SK-N-SH (cell line): ENCODE results near the gene KMT5C. TPM values are rescaled to one million over a fixed set of nuclear protein-coding genes. Genes with fewer than 3 reads are reported as not detected.
A peak's percentile ranks its signal among the peaks of the same experiment; 100 is the strongest.

Experiments
- CTCF ChIA-PET: fragments of 300-600, 350-600 bp; formaldehyde crosslinking; extraction: SDS; loops from one replicate; lab custom pipeline; 2021; lab: Yijun Ruan, JAX
- POLR2A ChIA-PET: fragments of 350-600 bp; sonication (Branson Sonifier 250); formaldehyde crosslinking; extraction: SDS; loops from one replicate; lab custom pipeline; 2020; ENCODE audit warnings: antibody characterized with exemption, inconsistent platforms; lab: Yijun Ruan, JAX
- DNase-seq: peaks from one replicate; pipeline ENCODE4 v3.0.0; 2012
- H2AFZ ChIP-seq: fragments of 200-600 bp; sonication (generic); 2 replicates; pipeline ENCODE4 v1.8.1; 2016; ENCODE audit warnings: antibody characterized with exemption, mild to moderate bottlenecking, low read depth
- H3F3A ChIP-seq: fragments of 200-600 bp; sonication (generic); replicated peaks from 2 replicates; pipeline ENCODE3; 2016; ENCODE audit warnings: antibody characterized with exemption, mild to moderate bottlenecking; ENCODE audit not compliant: insufficient read depth
- H3K27ac ChIP-seq, 2 experiments: fragments of 200-500 bp in 1 of 2; fragments of 200-600 bp in 1 of 2; sonication (Bioruptor generic) in 1 of 2; sonication (generic), shearing (Covaris generic) in 1 of 2; 2 replicates each; pipeline versions ENCODE4 v1.5.1 to v1.6.1; 2014 to 2016; ENCODE audit warnings: low read depth in 2 of 2, inconsistent platforms in 1 of 2, low read length in 1 of 2, mild to moderate bottlenecking in 1 of 2, mixed read lengths in 1 of 2
- H3K27me3 ChIP-seq: fragments of 200-600 bp; sonication (generic), shearing (Covaris generic); 2 replicates; pipeline ENCODE4 v1.6.1; 2016; ENCODE audit warnings: mixed run types; ENCODE audit not compliant: insufficient read depth
- H3K36me3 ChIP-seq, 2 experiments: fragments of 200-500 bp in 1 of 2; fragments of 200-600 bp in 1 of 2; sonication (Bioruptor generic) in 1 of 2; sonication (generic) in 1 of 2; replicated peaks in 1 of 2; 2 replicates each; pipeline versions ENCODE3 to v1.5.1; 2014 to 2016; ENCODE audit warnings: low read length in 1 of 2, mild to moderate bottlenecking in 1 of 2; ENCODE audit not compliant: insufficient read depth in 2 of 2, control insufficient read depth in 1 of 2
- H3K4me1 ChIP-seq, 2 experiments: fragments of 200-500 bp in 1 of 2; fragments of 200-600 bp in 1 of 2; sonication (Bioruptor generic) in 1 of 2; sonication (generic), shearing (Covaris generic) in 1 of 2; 2 replicates each; pipeline versions ENCODE4 v1.5.1 to v1.6.1; 2014 to 2016; ENCODE audit warnings: low read depth in 1 of 2, low read length in 1 of 2, mixed run types in 1 of 2; ENCODE audit not compliant: insufficient read depth in 2 of 2, control insufficient read depth in 1 of 2
- H3K4me2 ChIP-seq: fragments of 200-600 bp; sonication (generic), shearing (Covaris generic); 2 replicates; pipeline ENCODE4 v1.6.1; 2017; ENCODE audit warnings: mixed run types
- H3K4me3 ChIP-seq, 2 experiments: fragments of 200-500 bp in 1 of 2; fragments of 200-600 bp in 1 of 2; sonication (Bioruptor generic) in 1 of 2; sonication (generic), shearing (Covaris generic) in 1 of 2; 2 replicates each; pipeline versions ENCODE4 v1.5.1 to v1.8.1; 2014 to 2016; ENCODE audit warnings: low read depth in 2 of 2, inconsistent platforms in 1 of 2, low read length in 1 of 2, mild to moderate bottlenecking in 1 of 2, mixed read lengths in 1 of 2, moderate library complexity in 1 of 2
- H3K79me2 ChIP-seq: fragments of 200-600 bp; sonication (generic); 2 replicates; pipeline ENCODE4 v1.8.1; 2017; ENCODE audit warnings: mild to moderate bottlenecking; ENCODE audit not compliant: insufficient read depth
- H3K9ac ChIP-seq: fragments of 200-600 bp; sonication (generic); 2 replicates; pipeline ENCODE4 v1.6.1; 2017; ENCODE audit warnings: mixed run types
- H3K9me2 ChIP-seq: fragments of 200-600 bp; sonication (generic); 2 replicates; pipeline ENCODE4 v1.6.1; 2017; ENCODE audit warnings: mixed run types
- H3K9me3 ChIP-seq: fragments of 200-600 bp; sonication (generic); 2 replicates; pipeline ENCODE4 v1.6.1; 2017; ENCODE audit warnings: mixed run types, mild to moderate bottlenecking, moderate library complexity
- H4K20me1 ChIP-seq: fragments of 200-600 bp; sonication (generic); 2 replicates; pipeline ENCODE4 v1.6.1; 2017; ENCODE audit warnings: mild to moderate bottlenecking, mixed run types; ENCODE audit not compliant: insufficient read depth
- CHD2 ChIP-seq: fragments of 150-350 bp; IDR thresholded peaks from 2 replicates; pipeline ENCODE4 v1.6.1; 2018; ENCODE audit warnings: low read length; ENCODE audit not compliant: partially characterized antibody
- EZH2phosphoT487 ChIP-seq: fragments of 200-600 bp; sonication (generic); IDR thresholded peaks from 2 replicates; pipeline ENCODE4 v1.6.1; 2017; ENCODE audit warnings: low read depth, mixed run types, mild to moderate bottlenecking, antibody characterized with exemption, moderate library complexity, borderline replicate concordance
- GATA2 ChIP-seq: sonication (generic); formaldehyde crosslinking; IDR thresholded peaks from 2 replicates; pipeline ENCODE4 v1.5.0; 2020; ENCODE audit warnings: mild to moderate bottlenecking, missing genetic modification reagents
- JUND ChIP-seq: IDR thresholded peaks from 2 replicates; pipeline ENCODE4 v1.4.0; 2012
- MXI1 ChIP-seq: IDR thresholded peaks from 2 replicates; pipeline ENCODE4 v1.6.1; 2012; ENCODE audit warnings: mild to moderate bottlenecking, low read depth, low read length, improper control_type of control experiment
- NRF1 ChIP-seq: IDR thresholded peaks from 2 replicates; pipeline ENCODE4 v1.6.1; 2012; ENCODE audit warnings: low read depth, mild to moderate bottlenecking, low read length
- POLR2AphosphoS5 ChIP-seq: IDR thresholded peaks from 2 replicates; pipeline ENCODE4 v1.6.1; 2012; ENCODE audit warnings: low read depth, low read length
- RAD21 ChIP-seq: IDR thresholded peaks from 2 replicates; pipeline ENCODE4 v1.6.1; 2012; ENCODE audit warnings: mild to moderate bottlenecking, low read length
- RFX5 ChIP-seq: IDR thresholded peaks from 2 replicates; pipeline ENCODE4 v1.6.1; 2012; ENCODE audit warnings: mild to moderate bottlenecking, improper control_type of control experiment, low read length
- RXRA ChIP-seq: IDR thresholded peaks from 2 replicates; pipeline ENCODE4 v1.4.0; 2012; ENCODE audit warnings: low read depth, mild to moderate bottlenecking, borderline replicate concordance
- SIN3A ChIP-seq: IDR thresholded peaks from 2 replicates; pipeline ENCODE4 v1.6.1; 2012; ENCODE audit warnings: low read depth, mild to moderate bottlenecking, low read length, moderate library complexity, borderline replicate concordance
- TAF1 ChIP-seq: IDR thresholded peaks from 2 replicates; pipeline ENCODE4 v1.6.1; 2012; ENCODE audit warnings: low read depth, mild to moderate bottlenecking, low read length, moderate library complexity, borderline replicate concordance
- WGBS: methylation state at CpG from one replicate; pipeline ENCODE4 v1.1.6; 2017; ENCODE audit warnings: low lambda C conversion rate; 5-methylcytosine and 5-hydroxymethylcytosine counted together
- polyA plus RNA-seq, 3 experiments: library from polyadenylated mRNA; depleted of rRNA; stranded (reverse); fragments of >200 nt; gene quantifications; 2 replicates each; pipeline ENCODE4 v1.2.3, GENCODE V29; 2012
- TF ChIP-seq, protein P1 (sequence below): fragments of 200-600 bp; sonication (generic); IDR thresholded peaks from 2 replicates; pipeline ENCODE4 v1.6.1; 2017; ENCODE audit warnings: antibody characterized with exemption, mild to moderate bottlenecking, moderate library complexity
- TF ChIP-seq, protein P2 (sequence below): IDR thresholded peaks from 2 replicates; pipeline ENCODE4; 2012
- TF ChIP-seq, protein P3 (sequence below): IDR thresholded peaks from 2 replicates; pipeline ENCODE4 v1.4.0; 2012; ENCODE audit warnings: low read depth
- TF ChIP-seq, protein P4 (sequence below): IDR thresholded peaks from 2 replicates; pipeline ENCODE4 v1.6.1; 2012; ENCODE audit warnings: mild to moderate bottlenecking, low read depth, low read length, moderate library complexity

KMT5C gene
- polyA plus RNA-seq, 1 of the 3 experiments (the other 2 are of a cell fraction) = 14.0 TPM

DNA sequence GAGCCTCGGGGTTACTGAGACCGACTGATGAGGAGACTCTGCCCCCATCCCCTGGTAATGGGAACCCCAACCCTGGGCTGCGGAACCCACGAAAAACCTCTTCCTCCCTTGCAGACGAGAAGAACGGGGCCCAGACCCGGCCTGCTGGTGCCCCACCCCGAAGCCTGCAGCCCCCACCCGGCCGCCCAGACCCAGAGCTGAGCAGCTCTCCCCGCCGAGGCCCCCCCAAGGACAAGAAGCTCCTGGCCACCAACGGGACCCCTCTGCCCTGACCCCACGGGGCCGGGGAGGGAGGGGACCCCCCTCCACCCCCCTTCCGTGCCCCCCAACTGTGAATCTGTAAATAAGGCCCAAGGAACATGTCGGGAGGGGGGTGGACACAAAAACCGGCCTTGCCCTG, 27.9 kb upstream of the KMT5C start:
- Histone ChIP-seq H3K9me3 (no peaks in the 10 kb centered on the region), H3K79me2 (no peaks in the 10 kb centered on the region), H3K27me3 (no peaks in the 10 kb centered on the region), H3K9me2 (no peaks in the 10 kb centered on the region), H2AFZ (no peak overlapping the region), H3K9ac (no peak overlapping the region), H4K20me1 (no peaks in the 10 kb centered on the region), H3K27ac (no peak overlapping the region), H3K4me2 (no peak overlapping the region), H3F3A (no peaks in the 10 kb centered on the region), H3K4me1 (no peaks in the 10 kb centered on the region), H3K4me3 (no peak overlapping the region)
- POLR2A ChIA-PET = no interaction called here
- 97% methylated on average over 4 of the region's 18 CpGs for WGBS
- DNase-seq = peak; percentile 28
- TF ChIP-seq, protein P1, sequence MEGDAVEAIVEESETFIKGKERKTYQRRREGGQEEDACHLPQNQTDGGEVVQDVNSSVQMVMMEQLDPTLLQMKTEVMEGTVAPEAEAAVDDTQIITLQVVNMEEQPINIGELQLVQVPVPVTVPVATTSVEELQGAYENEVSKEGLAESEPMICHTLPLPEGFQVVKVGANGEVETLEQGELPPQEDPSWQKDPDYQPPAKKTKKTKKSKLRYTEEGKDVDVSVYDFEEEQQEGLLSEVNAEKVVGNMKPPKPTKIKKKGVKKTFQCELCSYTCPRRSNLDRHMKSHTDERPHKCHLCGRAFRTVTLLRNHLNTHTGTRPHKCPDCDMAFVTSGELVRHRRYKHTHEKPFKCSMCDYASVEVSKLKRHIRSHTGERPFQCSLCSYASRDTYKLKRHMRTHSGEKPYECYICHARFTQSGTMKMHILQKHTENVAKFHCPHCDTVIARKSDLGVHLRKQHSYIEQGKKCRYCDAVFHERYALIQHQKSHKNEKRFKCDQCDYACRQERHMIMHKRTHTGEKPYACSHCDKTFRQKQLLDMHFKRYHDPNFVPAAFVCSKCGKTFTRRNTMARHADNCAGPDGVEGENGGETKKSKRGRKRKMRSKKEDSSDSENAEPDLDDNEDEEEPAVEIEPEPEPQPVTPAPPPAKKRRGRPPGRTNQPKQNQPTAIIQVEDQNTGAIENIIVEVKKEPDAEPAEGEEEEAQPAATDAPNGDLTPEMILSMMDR = no peak
- TF ChIP-seq RFX5 = no peak
- no peak for TF ChIP-seq POLR2AphosphoS5
- no peak for TF ChIP-seq NRF1
- TF ChIP-seq, protein P2, sequence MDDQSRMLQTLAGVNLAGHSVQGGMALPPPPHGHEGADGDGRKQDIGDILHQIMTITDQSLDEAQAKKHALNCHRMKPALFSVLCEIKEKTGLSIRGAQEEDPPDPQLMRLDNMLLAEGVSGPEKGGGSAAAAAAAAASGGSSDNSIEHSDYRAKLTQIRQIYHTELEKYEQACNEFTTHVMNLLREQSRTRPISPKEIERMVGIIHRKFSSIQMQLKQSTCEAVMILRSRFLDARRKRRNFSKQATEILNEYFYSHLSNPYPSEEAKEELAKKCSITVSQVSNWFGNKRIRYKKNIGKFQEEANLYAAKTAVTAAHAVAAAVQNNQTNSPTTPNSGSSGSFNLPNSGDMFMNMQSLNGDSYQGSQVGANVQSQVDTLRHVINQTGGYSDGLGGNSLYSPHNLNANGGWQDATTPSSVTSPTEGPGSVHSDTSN = no peak
- no peak for TF ChIP-seq RAD21
- TF ChIP-seq MXI1 = no peak
- no peak for TF ChIP-seq RXRA
- no peak for TF ChIP-seq JUND
- TF ChIP-seq TAF1 = no peak
- TF ChIP-seq CHD2 = no peak
- TF ChIP-seq SIN3A = no peak
- TF ChIP-seq, protein P3, sequence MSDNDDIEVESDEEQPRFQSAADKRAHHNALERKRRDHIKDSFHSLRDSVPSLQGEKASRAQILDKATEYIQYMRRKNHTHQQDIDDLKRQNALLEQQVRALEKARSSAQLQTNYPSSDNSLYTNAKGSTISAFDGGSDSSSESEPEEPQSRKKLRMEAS = no peak
- TF ChIP-seq, all 33 proteins: peak for 0
- CTCF ChIA-PET = interaction anchor here (0.9 to 7.7 kb wide), 3 partner anchors 9 to 21 kb away, joined by 3 to 46 read pairs (median 5); no protein-coding TSS in a partner anchor
- H3K36me3 ChIP-seq = peaks cover 10 to 21% of the 10 kb centered on the region in 2 experiments

DNA sequence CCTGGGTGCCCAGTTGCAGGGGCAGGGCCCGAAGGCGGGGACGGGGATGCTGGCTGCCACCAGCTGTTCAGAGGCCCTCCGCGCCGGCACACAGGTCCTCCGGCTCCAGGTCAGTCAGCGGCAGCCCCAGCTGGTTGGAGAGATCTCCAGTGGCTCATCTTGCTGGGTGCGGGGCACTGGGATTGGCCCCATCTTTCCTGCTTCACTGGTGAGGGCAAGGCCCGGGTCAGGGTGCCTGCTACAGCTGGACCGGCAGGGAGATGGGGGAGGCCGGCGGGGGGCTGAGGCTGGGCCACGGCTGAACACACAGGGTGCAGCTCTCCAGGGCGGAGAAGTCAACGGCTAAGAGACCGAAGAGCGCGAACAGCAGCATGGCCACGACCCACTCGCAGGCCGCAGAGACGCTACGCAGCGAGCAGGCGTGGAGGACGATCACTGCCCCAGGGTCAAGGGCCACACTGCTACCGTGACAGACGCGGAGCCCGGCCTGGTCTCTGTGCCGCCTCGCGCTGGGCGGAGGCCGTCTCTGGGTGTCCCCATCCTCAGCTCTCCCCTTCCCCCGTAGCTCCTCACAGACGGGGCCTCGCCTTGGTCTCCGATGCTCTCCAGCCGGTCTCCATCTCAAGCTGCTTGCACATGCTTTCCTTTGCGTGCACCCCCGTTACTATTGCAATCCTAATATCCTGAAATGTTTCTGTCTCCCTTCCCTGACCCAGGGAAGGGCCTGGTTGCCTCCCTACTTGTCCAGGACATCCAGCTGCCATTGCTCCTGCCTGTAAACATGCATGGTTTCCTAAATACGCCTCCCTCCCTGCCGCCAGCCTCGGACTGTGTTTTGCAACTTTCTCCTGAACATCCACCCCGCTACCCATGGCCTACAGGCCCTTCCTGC, 26.8 kb upstream of the KMT5C start:
- ChIA-PET POLR2A (interaction anchor here (1.2 to 1.7 kb wide), 2 partner anchors 9 to 95 kb away, joined by 3 to 4 read pairs; partner anchors contain the start of gene UBE2S), CTCF (interaction anchor here (0.9 to 7.7 kb wide), 3 partner anchors 10 to 21 kb away, joined by 3 to 46 read pairs (median 5); no protein-coding TSS in a partner anchor)
- Histone ChIP-seq H2AFZ (no peak overlapping the region), H3K4me1 (no peaks in the 10 kb centered on the region), H3K9me3 (no peaks in the 10 kb centered on the region), H3K4me2 (no peak overlapping the region), H3K27ac (no peak overlapping the region), H3F3A (no peaks in the 10 kb centered on the region), H4K20me1 (no peaks in the 10 kb centered on the region), H3K27me3 (no peaks in the 10 kb centered on the region), H3K9ac (no peak overlapping the region), H3K36me3 (peaks cover 7 to 14% of the 10 kb centered on the region in 2 experiments), H3K4me3 (no peak overlapping the region), H3K9me2 (no peaks in the 10 kb centered on the region), H3K79me2 (no peaks in the 10 kb centered on the region)
- WGBS = 92% methylated on average over 24 of the region's 47 CpGs
- DNase-seq = peak; percentile 30
- TF ChIP-seq TAF1 (no peak), GATA2 (CRISPR knock-in tag) (no peak), MXI1 (no peak), EZH2phosphoT487 (no peak)
- TF ChIP-seq, protein P4, sequence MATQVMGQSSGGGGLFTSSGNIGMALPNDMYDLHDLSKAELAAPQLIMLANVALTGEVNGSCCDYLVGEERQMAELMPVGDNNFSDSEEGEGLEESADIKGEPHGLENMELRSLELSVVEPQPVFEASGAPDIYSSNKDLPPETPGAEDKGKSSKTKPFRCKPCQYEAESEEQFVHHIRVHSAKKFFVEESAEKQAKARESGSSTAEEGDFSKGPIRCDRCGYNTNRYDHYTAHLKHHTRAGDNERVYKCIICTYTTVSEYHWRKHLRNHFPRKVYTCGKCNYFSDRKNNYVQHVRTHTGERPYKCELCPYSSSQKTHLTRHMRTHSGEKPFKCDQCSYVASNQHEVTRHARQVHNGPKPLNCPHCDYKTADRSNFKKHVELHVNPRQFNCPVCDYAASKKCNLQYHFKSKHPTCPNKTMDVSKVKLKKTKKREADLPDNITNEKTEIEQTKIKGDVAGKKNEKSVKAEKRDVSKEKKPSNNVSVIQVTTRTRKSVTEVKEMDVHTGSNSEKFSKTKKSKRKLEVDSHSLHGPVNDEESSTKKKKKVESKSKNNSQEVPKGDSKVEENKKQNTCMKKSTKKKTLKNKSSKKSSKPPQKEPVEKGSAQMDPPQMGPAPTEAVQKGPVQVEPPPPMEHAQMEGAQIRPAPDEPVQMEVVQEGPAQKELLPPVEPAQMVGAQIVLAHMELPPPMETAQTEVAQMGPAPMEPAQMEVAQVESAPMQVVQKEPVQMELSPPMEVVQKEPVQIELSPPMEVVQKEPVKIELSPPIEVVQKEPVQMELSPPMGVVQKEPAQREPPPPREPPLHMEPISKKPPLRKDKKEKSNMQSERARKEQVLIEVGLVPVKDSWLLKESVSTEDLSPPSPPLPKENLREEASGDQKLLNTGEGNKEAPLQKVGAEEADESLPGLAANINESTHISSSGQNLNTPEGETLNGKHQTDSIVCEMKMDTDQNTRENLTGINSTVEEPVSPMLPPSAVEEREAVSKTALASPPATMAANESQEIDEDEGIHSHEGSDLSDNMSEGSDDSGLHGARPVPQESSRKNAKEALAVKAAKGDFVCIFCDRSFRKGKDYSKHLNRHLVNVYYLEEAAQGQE = no peak
- TF ChIP-seq, protein P1 = no peak
